ENCODE results near the gene LMBR1. TPM values are rescaled to one million over a fixed set of nuclear protein-coding genes. Genes with fewer than 3 reads are reported as not detected.

The LMBR1 gene
- polyA plus RNA-seq, 3 donors: 8.5 to 13.2 (median 10.8) TPM

DNA sequence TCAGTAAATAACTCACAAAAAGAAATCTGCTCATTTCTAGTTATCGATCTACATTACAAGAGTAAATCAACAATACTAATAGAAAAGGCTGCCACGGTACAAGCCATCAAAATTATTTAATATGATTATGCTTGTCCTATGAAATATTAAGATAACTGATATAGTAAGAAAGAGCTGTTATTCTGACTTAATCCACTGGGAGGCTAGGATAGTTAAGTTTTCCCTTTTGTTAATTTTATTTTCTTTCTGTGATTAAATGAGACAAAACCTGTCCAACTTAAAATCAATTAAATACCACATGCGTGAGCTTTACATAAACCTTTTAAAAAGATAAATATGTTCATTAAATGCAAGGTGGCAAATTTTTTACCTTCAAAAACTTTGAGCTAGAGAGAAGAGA is 114.8 kb downstream of the LMBR1 start:
- 87 to 99% (median 96%) methylated on average over 3 of the region's 3 CpGs for WGBS, 3 donors
- no peak overlapping the region for H3K27ac ChIP-seq (ENCODE audit: low read depth, low read length)

DNA sequence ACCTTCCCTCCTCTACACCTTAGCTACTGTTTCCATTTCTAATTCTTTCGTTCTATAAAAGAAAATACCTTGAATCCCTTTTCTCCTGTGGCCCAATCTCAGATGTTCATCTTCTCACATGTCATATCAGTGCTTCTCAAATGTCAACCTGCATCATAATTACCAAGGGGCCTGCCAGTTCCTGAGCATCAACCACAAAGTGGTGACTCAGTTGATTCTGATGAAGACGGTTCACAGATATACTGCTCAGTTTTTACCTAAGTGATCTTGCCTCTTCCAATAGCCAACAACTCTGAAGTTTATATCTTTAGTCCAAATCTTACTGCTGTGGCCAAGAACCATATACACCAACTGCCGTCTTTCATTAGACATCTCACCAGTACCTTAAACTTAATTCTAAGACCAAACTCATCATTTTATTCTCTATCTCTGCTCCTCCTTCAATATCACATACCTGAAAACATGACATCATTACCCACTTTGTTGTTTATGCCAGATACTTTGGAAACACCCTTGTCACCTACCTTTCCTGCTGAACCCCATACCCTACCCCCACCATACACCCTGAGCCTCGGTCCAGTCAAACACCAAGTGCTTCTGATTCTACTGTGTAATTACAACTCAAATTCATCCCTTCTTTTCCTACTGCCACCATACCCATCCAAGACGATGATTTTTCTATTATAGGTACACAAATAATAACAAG is 115.5 kb downstream of the LMBR1 start:
- 96 to 97% (median 96%) methylated on average over 5 of the region's 5 CpGs for WGBS, 3 donors
- no peak overlapping the region for H3K27ac ChIP-seq (ENCODE audit: low read depth, low read length)

DNA sequence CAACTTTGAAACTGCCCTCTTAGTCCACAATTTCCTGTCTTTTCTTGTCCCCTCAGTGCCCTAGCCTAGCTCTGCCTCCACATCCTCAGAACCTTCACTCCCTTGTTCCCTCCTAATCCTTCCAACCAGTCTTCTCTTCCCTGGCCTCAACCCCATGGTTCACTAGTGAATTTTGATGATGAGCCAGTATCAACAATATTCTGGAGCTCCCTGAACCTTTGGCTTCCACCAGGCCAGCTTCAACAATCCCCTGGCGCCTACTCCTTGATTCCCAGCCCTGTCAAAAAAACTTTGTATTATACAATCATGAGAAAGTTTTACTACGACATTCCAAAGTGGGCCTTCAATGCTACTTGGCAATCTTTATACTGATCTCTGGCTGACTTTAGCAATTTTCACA is 116.5 kb downstream of the LMBR1 start:
- WGBS, 3 donors: 83 to 91% (median 88%) methylated on average over 2 of the region's 2 CpGs
- H3K27ac ChIP-seq (ENCODE audit: low read depth, low read length): no peak overlapping the region

DNA sequence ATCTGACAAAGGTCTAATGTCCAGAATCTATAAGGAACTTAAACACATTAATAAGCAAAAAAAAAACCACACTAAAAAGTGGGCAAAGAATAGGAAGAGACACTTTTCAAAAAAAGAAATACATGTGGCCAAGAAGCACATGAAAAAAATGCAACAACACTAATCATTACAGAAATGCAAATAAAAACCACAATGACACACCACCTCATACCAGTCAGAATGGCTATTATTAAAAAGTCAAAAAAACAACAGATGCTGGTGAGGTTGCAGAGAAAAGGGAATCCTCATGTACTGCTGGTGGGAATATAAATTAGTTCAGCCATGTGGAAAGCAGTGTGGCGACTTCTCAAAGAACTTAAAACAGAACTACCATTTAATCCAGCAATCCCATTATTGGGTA is 119.0 kb downstream of the LMBR1 start:
- WGBS, 3 donors: 54 to 100% (median 97%) methylated on average over 1 of the region's 1 CpG
- no peak overlapping the region for H3K27ac ChIP-seq (ENCODE audit: low read depth, low read length)

DNA sequence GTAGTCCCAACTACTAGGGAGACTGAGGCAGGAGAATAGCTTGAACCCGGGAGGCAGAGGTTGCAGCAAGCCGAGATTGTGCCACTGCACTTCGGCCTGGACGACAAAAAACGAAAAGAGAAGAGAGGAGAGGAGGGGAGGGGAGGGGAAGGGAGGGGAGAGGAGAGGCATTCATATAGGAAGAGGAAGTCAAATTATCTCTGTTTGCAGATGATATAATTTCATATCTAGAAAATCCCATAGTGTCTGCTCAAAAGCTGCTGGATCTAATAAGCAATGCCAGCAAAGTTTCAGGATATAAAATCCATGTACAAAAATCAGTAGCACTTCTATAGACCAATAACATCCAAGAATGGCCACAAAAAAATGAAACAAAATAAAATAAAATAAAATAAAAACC is 120.3 kb downstream of the LMBR1 start:
- H3K27ac ChIP-seq (ENCODE audit: low read depth, low read length): no peak overlapping the region
- WGBS, 3 donors: 72 to 93% (median 77%) methylated on average over 5 of the region's 5 CpGs

DNA sequence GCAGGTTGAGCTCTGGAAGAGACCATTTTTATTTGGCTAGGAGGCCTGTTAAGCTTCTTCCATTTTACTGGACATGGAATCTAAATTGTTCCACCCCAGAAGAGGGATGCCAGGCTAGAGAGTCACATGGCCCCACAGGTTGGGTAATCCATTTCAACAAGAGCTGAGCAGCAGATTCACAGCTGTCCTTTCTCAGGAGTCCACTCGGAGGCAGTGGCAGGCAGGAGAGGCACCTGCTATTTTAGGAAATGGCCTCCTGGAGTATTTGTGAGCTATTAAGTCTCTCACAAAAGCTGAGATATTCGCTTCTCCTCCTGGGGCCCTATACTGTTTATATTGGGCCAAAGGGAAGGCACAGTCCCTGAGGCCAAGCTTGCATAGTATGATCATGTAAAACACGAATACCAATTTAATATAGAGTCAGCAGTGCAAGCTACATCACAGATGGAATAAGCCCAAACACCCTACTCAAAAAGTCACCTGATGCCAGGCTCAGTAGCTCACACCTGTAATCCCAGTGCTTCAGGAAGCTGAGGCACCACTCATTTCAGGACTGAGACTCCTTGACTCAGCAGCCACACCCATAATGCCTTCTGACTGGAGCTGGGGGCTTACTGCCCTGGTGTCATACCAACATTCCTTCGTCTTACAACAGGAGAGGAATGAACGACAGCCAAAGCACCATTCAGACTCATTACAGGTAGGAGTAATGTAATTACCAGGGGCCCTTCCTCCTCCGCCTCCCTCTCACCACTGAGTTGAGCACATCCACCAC is 124.1 kb downstream of the LMBR1 start:
- 85 to 94% (median 87%) methylated on average over 6 of the region's 6 CpGs for WGBS, 3 donors
- no peak overlapping the region for H3K27ac ChIP-seq (ENCODE audit: low read depth, low read length)

DNA sequence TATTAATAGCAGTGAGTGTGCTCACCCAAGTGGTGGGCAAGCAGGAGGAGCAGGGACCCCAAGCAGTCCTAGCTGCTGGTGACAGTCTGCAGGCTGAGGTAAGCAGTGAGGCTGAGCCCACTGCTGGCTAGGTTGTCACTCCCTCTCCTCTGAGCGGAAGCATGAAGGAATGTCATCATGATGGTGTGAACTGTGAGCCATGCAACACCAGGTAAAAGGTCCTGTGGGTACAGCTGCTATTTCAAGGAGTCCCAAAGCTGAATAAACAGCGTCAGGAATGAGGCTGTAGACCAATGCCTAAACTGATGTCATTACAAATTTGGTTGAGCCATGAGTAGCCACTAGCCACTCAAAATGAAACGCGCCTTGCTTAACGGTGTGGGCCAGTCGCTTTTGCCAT is 126.3 kb downstream of the LMBR1 start:
- H3K27ac ChIP-seq (ENCODE audit: low read depth, low read length): no peak overlapping the region
- 94 to 98% (median 95%) methylated on average over 6 of the region's 6 CpGs for WGBS, 3 donors

DNA sequence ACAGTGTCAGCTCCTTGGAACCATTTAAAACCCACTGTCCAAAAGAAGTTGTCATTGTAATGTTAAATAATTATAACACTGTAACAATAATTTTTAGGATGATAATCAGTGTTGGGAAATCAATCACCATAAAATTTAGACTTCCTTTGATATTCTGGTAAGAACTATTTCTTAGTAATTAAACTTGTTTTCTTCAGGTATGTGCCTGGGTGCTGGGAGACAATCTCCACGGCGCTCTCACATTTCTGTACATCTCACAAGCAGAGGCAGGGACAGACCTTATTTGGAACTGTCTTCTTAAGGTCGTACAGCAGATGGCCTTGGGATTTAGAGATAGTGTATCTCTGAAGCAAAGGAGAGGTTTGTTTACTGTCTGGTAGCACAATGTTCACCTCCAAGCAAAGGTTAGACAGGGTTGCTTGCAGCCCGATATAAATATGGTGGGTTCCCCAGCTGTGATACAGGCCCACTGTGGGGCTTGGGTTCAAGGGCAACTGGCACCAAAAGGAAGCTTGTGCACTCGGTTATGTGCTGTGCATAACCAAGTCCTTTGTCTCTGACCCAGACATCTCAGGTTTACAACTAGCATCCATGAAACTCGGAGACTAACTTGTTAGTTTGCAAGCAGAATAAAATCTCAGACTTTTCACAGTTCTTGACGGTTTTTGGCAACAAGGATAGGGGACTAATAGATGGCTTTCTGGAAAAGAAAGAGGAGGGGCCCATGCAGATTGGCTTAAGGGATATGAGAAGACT is 126.9 kb downstream of the LMBR1 start:
- 70 to 89% (median 87%) methylated on average over 7 of the region's 7 CpGs for WGBS, 3 donors
- H3K27ac ChIP-seq (ENCODE audit: low read depth, low read length): no peak overlapping the region

DNA sequence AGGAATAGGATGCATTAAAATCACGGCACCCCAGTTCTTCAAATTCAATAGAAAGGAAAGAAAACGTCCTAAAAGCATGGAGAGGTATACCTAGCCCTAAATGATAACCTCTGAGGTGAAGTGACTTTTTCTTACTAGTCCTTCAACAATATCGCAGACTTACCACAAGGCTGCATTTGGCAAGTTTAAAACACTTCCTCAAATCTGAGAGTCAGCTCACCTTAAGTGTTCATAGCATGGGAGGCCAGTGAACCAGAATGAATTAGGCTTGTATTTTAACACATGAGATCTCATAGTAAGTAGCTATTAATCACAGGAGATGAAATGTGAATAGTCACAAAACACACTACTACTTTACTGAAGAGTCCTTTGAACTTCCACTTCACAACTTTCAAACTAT is 128.2 kb downstream of the LMBR1 start:
- WGBS, 3 donors: 91 to 93% (median 92%) methylated on average over 3 of the region's 3 CpGs
- no peak overlapping the region for H3K27ac ChIP-seq (ENCODE audit: low read depth, low read length)

DNA sequence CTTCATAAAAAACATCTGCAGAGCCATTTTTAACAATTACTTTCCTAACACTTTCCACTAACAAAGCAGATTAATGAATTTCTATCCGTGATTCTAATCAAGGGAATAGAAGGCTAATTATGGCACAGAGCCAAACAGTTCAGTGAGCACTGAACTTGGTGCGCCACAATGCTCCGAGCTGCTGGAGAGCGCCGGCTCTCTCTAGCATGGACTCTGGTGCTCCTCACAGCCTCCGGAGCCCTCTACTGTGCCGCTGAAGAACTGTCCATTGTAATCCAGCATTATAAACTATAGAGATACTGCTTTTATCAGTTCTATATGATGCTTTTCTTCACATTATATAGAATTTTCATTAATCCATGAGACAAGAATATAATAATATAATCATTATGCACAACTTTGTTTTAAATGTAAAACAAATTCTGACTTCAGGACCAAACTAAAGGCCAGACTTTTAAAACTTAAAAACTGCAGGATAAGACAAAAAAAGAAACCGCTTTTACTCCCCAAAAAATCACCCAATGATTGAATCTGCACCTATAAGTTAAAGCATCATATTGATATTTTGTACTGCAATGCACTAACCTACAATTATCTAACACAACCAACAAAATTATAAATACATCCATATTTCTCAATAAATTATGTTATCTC is 128.8 kb downstream of the LMBR1 start:
- 25 to 48% (median 38%) methylated on average over 8 of the region's 8 CpGs for WGBS, 3 donors
- no peak overlapping the region for H3K27ac ChIP-seq (ENCODE audit: low read depth, low read length)

DNA sequence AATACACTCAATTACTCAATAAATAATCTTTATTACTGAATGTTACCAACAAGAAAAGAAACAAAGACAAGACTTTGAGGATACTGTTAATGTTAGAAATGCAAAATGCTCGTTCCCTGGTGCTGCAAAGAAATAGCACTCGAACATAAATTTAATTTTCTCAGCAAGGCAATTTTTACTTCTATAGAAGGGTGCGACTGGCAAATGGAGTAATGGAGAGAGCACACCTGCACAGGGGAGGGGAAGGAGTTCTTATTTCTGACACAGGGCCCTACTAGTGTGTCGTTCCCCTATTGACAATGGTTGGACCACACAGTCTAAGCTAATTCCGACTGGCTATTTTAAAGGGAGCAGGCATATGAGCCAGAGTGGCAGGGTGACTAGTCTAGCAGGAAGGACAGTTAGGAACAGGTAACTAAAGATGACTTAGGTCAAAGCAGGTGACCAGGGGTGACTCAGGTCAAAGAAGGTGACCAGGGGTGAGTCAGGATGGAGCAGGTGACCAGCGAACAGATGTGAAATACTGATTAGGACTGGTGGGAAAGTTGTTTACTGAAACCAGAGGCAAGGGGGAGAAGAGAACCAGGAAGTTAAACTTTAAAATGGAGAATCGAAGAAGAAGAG is 133.3 kb downstream of the LMBR1 start:
- WGBS, 3 donors: 85 to 98% (median 97%) methylated on average over 7 of the region's 7 CpGs
- no peak overlapping the region for H3K27ac ChIP-seq (ENCODE audit: low read depth, low read length)

DNA sequence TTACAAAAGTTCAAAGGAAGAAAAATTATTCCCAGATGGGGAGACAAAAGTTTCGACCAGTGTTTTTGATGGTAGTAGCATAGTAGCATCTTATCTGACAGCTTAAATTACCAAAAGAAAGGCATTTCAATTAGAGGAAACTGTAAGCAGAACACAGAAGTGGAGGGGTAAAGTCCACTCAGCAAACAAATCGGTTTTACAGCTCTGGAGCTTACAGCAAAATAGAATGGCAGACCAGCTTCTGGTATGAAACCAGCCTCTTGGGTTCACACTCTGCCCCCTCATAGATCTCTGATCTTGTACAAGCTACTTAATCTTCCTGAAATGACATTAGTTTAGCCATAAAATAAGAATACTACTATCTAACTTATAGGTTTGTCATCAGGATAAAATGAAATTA is 133.8 kb downstream of the LMBR1 start:
- WGBS, 3 donors: 90 to 99% (median 99%) methylated on average over 2 of the region's 2 CpGs
- no peak overlapping the region for H3K27ac ChIP-seq (ENCODE audit: low read depth, low read length)

DNA sequence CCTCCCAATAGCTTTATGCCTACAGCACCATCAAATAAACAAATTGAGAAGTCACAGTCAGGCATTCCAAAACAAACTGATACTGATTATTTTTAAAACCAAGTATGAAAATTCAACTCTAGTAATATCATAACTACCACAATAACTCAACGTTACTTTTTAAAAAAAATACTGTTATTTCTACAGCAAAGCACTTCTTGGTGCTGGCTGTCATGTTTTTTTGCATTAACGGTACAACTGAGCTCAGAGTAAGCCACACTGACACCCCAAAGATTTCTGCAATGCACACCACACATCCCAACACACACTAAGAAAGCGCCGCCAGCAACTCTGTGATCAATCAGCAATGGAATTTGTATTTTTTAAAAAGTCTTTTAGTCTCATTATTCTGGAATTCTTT is 138.8 kb downstream of the LMBR1 start:
- no peak overlapping the region for H3K27ac ChIP-seq (ENCODE audit: low read depth, low read length)
- WGBS, 3 donors: 92 to 95% (median 93%) methylated on average over 4 of the region's 4 CpGs

DNA sequence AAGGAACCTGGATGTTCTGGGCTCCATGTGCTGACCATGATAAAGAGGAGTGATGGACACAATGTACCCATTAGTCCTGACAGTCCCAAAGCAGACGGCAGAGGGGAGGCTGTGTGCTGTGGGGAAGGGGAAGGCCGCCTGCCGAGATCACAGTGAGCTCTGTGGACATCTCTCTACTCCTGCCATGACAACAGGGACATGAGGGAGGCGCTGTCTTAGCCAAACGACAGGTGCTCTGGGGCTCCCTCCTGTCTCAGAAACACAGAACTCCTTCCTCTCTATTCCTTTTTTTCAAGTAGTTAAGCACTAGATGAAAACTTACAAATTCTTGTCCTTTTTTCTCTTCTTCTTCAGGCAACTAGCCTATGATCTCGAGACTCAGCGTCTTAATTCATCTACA is 139.4 kb downstream of the LMBR1 start:
- H3K27ac ChIP-seq (ENCODE audit: low read depth, low read length): no peak overlapping the region
- 87 to 94% (median 93%) methylated on average over 7 of the region's 7 CpGs for WGBS, 3 donors

DNA sequence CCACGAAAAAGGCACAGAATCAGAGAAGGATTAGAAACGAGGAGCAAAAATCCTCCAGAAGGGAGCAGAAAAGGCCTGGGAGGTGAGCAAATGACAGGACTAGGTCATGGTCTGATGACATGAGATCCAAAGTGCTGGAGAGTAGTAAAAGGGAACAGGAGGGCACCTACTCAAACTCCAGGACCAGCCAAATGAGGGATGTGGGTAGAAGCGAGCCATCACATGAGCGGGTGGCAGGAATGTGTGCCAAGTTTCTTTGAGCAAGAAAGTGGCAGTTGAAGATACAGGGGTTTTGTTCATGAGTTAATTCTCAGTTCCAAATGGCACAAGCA is 139.8 kb downstream of the LMBR1 start:
- no peak overlapping the region for H3K27ac ChIP-seq (ENCODE audit: low read depth, low read length)
- WGBS, 3 donors: 80 to 93% (median 92%) methylated on average over 4 of the region's 4 CpGs

DNA sequence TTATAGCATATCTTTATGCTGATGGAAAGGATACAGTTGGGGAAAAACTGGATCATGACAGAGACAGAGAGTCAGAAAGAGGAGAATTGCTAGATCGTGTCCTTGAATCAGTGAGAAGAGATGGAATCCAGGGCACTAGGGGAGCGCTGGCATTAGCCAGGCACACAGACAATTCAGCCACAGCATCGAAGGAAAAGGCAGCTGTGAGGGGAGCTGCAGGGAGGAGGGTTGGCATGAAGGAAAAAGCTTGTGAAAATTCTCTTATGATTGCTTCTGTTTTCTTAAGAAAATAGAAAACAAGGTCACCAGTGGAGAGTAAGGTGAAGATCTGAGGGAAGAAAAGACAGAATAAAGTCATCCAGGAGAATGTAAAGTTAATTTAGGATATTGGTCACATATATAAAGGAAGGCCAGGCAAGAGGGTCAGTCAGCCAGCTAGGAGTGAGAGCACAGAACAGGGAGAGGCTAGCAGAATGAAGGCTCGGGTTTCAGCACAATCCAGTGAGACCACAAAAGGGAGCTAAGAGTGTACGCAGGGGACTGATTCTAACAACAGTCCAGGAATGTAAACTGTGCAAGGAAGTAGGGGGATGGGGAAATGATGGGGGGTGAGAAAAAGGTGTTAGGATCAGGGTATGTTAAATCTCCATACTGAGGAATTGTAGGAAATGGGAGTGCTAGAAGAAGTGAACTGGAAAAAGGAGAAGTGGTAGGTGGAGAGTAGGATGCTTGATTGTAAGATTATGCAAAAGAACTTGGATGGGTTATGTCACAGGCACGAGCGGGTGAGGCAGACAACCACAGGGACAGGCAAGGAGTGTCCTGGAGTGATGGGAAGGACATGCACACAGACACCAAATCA is 140.4 kb downstream of the LMBR1 start:
- 79 to 84% (median 81%) methylated on average over 7 of the region's 7 CpGs for WGBS, 3 donors
- no peak overlapping the region for H3K27ac ChIP-seq (ENCODE audit: low read depth, low read length)

DNA sequence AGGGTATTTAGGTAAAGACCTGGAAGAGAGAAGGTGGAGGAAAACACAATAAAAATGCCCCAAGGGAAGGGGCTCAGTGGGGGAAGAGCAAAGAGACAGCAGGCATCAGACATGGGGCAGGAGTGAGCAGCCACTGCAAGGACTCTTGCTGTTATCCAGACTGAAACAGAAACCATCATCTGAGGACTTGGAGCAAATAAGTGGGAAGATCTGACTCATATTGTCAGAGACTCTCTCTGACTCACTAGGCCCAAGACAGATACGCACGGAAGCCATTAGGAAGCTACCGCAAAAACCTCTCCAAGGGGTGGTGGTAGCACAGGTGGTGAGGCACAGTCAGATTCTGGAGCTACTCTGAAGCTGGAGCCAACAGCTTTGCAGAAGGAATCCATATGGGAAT is 141.7 kb downstream of the LMBR1 start:
- 80 to 99% (median 88%) methylated on average over 3 of the region's 3 CpGs for WGBS, 3 donors
- no peak overlapping the region for H3K27ac ChIP-seq (ENCODE audit: low read depth, low read length)

DNA sequence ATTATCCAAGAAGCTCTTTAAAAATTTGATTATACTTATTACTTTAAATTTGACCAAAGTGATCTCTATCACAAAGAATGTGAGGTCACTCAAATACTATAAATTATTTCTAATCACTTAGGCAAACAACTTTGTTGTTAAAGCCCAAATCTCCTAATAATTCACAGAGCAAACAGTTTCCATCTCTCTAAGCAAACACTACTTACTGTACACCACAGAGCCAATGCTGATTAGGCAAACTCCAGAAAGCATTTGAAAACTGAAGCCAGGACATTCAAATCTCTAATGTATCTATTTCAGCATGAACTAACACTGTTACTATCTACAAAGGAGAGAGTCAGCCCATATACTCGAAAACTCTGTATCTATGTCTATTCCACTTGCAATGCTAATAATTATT is 145.3 kb downstream of the LMBR1 start:
- H3K27ac ChIP-seq (ENCODE audit: low read depth, low read length): no peak overlapping the region
- 37 to 82% (median 69%) methylated on average over 1 of the region's 1 CpG for WGBS, 3 donors

Data from adipose tissue (tissue), 3 donors.